ENCODE data around the gene IDI1.

- no peak for TF ChIP-seq CTCF (IDR thresholded peaks at IDR 0.05)
- no peak for TF ChIP-seq POLR2A (IDR thresholded peaks at IDR 0.05)
These were observed 29.6 kb downstream of the IDI1 start for GRCh38 chr10:1019362-1019761.

Data from uterus (tissue), 2 donors.